Esophagus muscularis mucosa (tissue), 3 donors: ENCODE measurements around the gene PACRG.

Experiments used
- EP300 ChIP-seq: sonication (generic); formaldehyde crosslinking; IDR thresholded peaks from one replicate; pipeline ENCODE4 v1.6.1; 2017; ENCODE audit warnings: antibody characterized with exemption
- TF ChIP-seq, protein P1 (sequence below), 3 experiments: fragments of 200-600 bp in 2 of 3; fragments of 450-650 bp in 1 of 3; sonication (generic) in 2 of 3; IDR thresholded peaks; one replicate each; pipeline ENCODE4 v1.5.1; 2017 to 2019; ENCODE audit warnings: antibody characterized with exemption in 3 of 3, mild to moderate bottlenecking in 2 of 3, moderate library complexity in 1 of 3

DNA sequence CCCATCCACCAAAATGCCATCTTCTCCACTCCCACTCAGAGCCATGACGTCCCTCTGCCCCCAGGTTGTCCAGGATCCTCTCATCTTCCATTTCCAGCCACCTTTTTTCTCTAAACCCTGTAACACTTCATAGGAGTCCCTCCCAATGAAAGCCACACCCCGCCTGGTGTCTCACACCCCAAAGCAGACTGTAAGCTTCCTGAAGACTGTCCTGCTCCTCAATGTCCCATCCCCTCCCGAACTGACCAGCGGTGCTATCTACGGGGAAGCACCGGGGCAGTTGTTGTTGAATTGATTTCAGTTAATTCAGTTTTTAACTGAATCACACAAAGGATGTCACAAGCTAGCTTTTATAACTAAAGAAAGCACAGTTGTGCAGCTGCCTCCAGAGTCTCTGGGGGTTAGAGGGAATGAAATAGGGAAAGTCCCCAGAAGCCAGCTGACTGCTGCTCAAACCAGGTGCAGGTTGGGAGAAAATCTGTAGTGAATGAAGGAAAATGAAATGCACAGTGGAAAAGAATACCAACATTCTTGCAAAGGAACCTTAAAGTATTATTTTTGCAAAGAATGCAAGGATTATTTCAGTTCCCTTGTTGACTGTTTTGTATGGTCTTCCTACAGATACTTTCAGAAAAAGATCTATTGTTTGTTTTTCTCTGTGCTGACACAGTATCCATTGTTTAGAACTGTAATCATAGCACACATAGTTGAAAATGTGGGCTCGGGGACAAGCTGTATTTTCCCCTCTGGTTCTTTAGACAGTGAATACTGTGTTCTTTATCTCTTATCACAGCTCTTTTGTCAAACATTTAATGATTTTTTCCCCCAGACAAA lies 464.1 kb downstream of the PACRG start:
- no peak for TF ChIP-seq EP300
- TF ChIP-seq, protein P1, sequence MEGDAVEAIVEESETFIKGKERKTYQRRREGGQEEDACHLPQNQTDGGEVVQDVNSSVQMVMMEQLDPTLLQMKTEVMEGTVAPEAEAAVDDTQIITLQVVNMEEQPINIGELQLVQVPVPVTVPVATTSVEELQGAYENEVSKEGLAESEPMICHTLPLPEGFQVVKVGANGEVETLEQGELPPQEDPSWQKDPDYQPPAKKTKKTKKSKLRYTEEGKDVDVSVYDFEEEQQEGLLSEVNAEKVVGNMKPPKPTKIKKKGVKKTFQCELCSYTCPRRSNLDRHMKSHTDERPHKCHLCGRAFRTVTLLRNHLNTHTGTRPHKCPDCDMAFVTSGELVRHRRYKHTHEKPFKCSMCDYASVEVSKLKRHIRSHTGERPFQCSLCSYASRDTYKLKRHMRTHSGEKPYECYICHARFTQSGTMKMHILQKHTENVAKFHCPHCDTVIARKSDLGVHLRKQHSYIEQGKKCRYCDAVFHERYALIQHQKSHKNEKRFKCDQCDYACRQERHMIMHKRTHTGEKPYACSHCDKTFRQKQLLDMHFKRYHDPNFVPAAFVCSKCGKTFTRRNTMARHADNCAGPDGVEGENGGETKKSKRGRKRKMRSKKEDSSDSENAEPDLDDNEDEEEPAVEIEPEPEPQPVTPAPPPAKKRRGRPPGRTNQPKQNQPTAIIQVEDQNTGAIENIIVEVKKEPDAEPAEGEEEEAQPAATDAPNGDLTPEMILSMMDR (IDR thresholded peaks at IDR 0.05) = no peak
